ENCODE measurements around the gene CLOCK. TPM values are rescaled to one million over a fixed set of nuclear protein-coding genes. Genes with fewer than 3 reads are reported as not detected.

Gene CLOCK
- total and polyA plus RNA-seq, 2 of the 8 experiments (the other 6 are each of a cell fraction or from before 2014, with no cell fraction given): 7.7 to 24.2 TPM

DNA sequence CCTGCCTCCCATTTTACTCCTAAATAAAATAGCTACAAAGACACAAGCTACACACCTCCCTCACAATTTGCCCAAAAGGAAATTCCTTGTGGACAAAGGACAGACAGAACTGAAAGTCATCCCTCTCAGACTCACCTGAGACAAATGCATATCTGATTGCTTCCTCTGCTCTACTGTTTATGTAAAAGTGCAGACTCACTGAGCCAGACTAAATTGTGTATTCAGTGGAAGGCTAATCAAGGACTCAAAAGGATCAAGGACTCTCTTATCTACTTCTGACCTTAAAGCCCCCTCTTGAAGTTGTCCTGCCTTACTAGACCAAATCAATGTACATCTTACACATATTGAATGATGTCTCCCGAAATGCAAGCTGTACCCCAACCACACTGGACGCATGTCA, 41.5 kb upstream of the CLOCK start:
- no peak overlapping the region for H2AK5ac ChIP-seq (ENCODE audit: low read depth, low read length)
- H3K4me1 ChIP-seq (replicated peaks in 1 of 4; ENCODE audit: control insufficient read depth in 3 of 4, insufficient read depth in 4 of 4, low read length in 3 of 4): no peaks in the 10 kb centered on the region
- no peaks in the 10 kb centered on the region for H3K79me2 ChIP-seq (ENCODE audit: control insufficient read depth in 1 of 2, insufficient read depth in 2 of 2, low read length in 2 of 2)
- no peak overlapping the region for H3K23ac ChIP-seq (ENCODE audit: insufficient read length)
- no peaks in the 10 kb centered on the region for H3K27me3 ChIP-seq (replicated peaks in 1 of 4; ENCODE audit: control insufficient read depth in 3 of 4, extremely low read depth in 1 of 4, insufficient read depth in 3 of 4, low read length in 3 of 4)
- H2BK20ac ChIP-seq (ENCODE audit: low read length): no peak overlapping the region
- H3K4me2 ChIP-seq (ENCODE audit: insufficient read depth in 1 of 2, low read depth in 2 of 2, low read length in 2 of 2): no peak overlapping the region
- no peak overlapping the region for H2BK5ac ChIP-seq (ENCODE audit: low read depth, low read length)
- H2BK12ac ChIP-seq (ENCODE audit: low read depth, low read length): peak overlapping the region; percentile 35; the same call in 1 of the 2 replicates
- no peak overlapping the region for H3K4ac ChIP-seq (replicated peaks; ENCODE audit: insufficient read length, low read depth, low read length)
- H3K79me1 ChIP-seq (ENCODE audit: low read depth, low read length): no peaks in the 10 kb centered on the region
- H3K9me3 ChIP-seq (ENCODE audit: insufficient read depth in 2 of 2, low read depth in 1 of 2, low read length in 1 of 2): peaks cover 0 to 4% of the 10 kb centered on the region in 2 experiments; a peak in 1 of 4 replicates
- no peak overlapping the region for H2BK120ac ChIP-seq (replicated peaks; ENCODE audit: low read depth, low read length)
- no peak overlapping the region for H3K56ac ChIP-seq (replicated peaks; ENCODE audit: insufficient read length, low read depth, low read length)
- no peaks in the 10 kb centered on the region for H3K36me3 ChIP-seq (ENCODE audit: control insufficient read depth in 2 of 4, insufficient read depth in 4 of 4, low read length in 3 of 4)
- DNase-seq (ENCODE audit: low read depth in 1 of 2, low spot score in 2 of 2) (no peak), FAIRE-seq (no peak)
- WGBS, 2 experiments (ENCODE audit: extremely low coverage in 1 of 2, insufficient coverage in 1 of 2, insufficient read length in 1 of 2, insufficient replicate concordance in 2 of 2, low coverage in 1 of 2, low lambda C conversion rate in 2 of 2, missing lambda C conversion rate in 1 of 2): 88% methylated on average over 2 of the region's 2 CpGs; no CpG with 5 or more reads in 1 of the 2 experiments
- no peak overlapping the region for H4K91ac ChIP-seq (replicated peaks; ENCODE audit: insufficient read length, low read length)
- no peaks in the 10 kb centered on the region for H3K23me2 ChIP-seq (ENCODE audit: low read depth, low read length)
- TF ChIP-seq CHD2 (IDR thresholded peaks at IDR 0.05; ENCODE audit: low read length) (no peak), HDAC2 (IDR thresholded peaks at IDR 0.05; ENCODE audit: borderline replicate concordance in 1 of 2, low read depth in 2 of 2, low read length in 2 of 2) (no peak), HDAC6 (IDR thresholded peaks at IDR 0.05; ENCODE audit: low read depth, low read length) (no peak), GABPA (IDR thresholded peaks at IDR 0.05; ENCODE audit: borderline replicate concordance, insufficient read depth, low read length) (no peak), MAFK (IDR thresholded peaks at IDR 0.05; ENCODE audit: low read depth, low read length) (no peak), SIN3A (conservative IDR thresholded peaks at IDR 0.05 in 1 of 2, IDR thresholded peaks at IDR 0.05 in 1 of 2; ENCODE audit: low read depth in 1 of 2, low read length in 2 of 2) (no peak), YY1 (IDR thresholded peaks at IDR 0.05; ENCODE audit: low read depth, low read length) (no peak), SP4 (IDR thresholded peaks at IDR 0.05; ENCODE audit: low read length) (no peak), EZH2 (IDR thresholded peaks at IDR 0.05; ENCODE audit: low read depth, low read length, severe bottlenecking) (no peak), SP2 (IDR thresholded peaks at IDR 0.05; ENCODE audit: low read length) (no peak)
- no peak overlapping the region for H2AFZ ChIP-seq (ENCODE audit: low read length)
- ChIA-PET CTCF (ENCODE audit: partially characterized antibody) (no interaction called here), POLR2A (ENCODE audit: partially characterized antibody) (no interaction called here)
- no peak overlapping the region for H3K4me3 ChIP-seq (ENCODE audit: extremely low read depth in 1 of 4, insufficient read depth in 2 of 4, low read depth in 3 of 4, low read length in 4 of 4)
- H4K5ac ChIP-seq (ENCODE audit: insufficient read length, low read depth, low read length): no peak overlapping the region
- H3K14ac ChIP-seq (ENCODE audit: insufficient read length): no peak overlapping the region
- no peaks in the 10 kb centered on the region for H4K20me1 ChIP-seq (replicated peaks in 1 of 2; ENCODE audit: control insufficient read depth in 1 of 2, insufficient read depth in 2 of 2, low read length in 2 of 2)
- no peak overlapping the region for H4K8ac ChIP-seq (ENCODE audit: extremely low read depth, insufficient read depth, low read length)
- H3K18ac ChIP-seq (ENCODE audit: extremely low read depth, low read length): no peak overlapping the region
- H2BK15ac ChIP-seq (ENCODE audit: low read length): no peak overlapping the region
- H3K9ac ChIP-seq (replicated peaks in 1 of 4; ENCODE audit: extremely low read depth in 1 of 4, low read depth in 3 of 4, low read length in 3 of 4): no peak overlapping the region
- no peak overlapping the region for H3K27ac ChIP-seq (ENCODE audit: low read depth, low read length)

Data from H1 (cell line).